ENCODE results near the gene PPIP5K2. TPM values are rescaled to one million over a fixed set of nuclear protein-coding genes. Genes with fewer than 3 reads are reported as not detected.

Gene PPIP5K2
- total RNA-seq, 4 donors from 2014 or later = 17.0 to 51.2 (median 31.7) TPM

Other genes with a start within 250 kb of the PPIP5K2 start
- gene GIN1, start 163 bp upstream of the PPIP5K2 start, total RNA-seq = 10 to 100 TPM in 1 of 4 donors, 1 to 10 TPM in 3; 8.3 to 11.7 (median 9.3) TPM
- gene MACIR, start 138.5 kb downstream of the PPIP5K2 start, total RNA-seq = 10 to 100 TPM in 3 of 4 donors, 1 to 10 TPM in 1; 4.1 to 42.7 (median 24.1) TPM